Uterus (tissue), 2 donors: ENCODE data around the gene PTPRG.

ENCODE experiments used
- CTCF ChIP-seq, 4 experiments: fragments of 200-600 bp in 2 of 4; fragments of 450-650 bp in 2 of 4; sonication (generic) in 2 of 4; IDR thresholded peaks; one replicate each; pipeline ENCODE4 v1.5.1; 2016 to 2019; ENCODE audit warnings: antibody characterized with exemption in 4 of 4, mild to moderate bottlenecking in 2 of 4, moderate library complexity in 1 of 4
- POLR2A ChIP-seq, 2 donors: fragments of 450-650 bp; IDR thresholded peaks; one replicate each; pipeline ENCODE4 v1.6.1; 2016; ENCODE audit warnings: antibody characterized with exemption in 2 of 2, mild to moderate bottlenecking in 1 of 2, moderate library complexity in 1 of 2

- TF ChIP-seq CTCF (IDR thresholded peaks at IDR 0.05) (no peak), POLR2A (IDR thresholded peaks at IDR 0.05) (no peak)
These were observed 172.5 kb downstream of the PTPRG start for GRCh38 chr3:61733876-61734275.
